ENCODE results near the gene SERPINA1. TPM values are rescaled to one million over a fixed set of nuclear protein-coding genes. Genes with fewer than 3 reads are reported as not detected.

Gene SERPINA1
- total RNA-seq, 1 donor from 2014 or later: 4.4 TPM

DNA sequence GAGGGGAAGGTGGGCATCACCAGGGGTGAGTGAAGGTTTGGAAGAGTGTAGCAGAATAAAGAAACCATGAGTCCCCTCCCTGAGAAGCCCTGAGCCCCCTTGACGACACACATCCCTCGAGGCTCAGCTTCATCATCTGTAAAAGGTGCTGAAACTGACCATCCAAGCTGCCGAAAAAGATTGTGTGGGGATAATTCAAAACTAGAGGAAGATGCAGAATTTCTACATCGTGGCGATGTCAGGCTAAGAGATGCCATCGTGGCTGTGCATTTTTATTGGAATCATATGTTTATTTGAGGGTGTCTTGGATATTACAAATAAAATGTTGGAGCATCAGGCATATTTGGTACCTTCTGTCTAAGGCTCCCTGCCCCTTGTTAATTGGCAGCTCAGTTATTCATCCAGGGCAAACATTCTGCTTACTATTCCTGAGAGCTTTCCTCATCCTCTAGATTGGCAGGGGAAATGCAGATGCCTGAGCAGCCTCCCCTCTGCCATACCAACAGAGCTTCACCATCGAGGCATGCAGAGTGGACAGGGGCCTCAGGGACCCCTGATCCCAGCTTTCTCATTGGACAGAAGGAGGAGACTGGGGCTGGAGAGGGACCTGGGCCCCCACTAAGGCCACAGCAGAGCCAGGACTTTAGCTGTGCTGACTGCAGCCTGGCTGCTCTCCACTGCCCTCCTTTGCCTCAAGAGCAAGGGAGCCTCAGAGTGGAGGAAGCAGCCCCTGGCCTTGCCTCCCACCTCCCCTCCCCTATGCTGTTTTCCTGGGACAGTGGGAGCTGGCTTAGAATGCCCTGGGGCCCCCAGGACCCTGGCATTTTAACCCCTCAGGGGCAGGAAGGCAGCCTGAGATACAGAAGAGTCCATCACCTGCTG, 7.0 kb downstream of the SERPINA1 start:
- intact Hi-C loops (cut with micrococcal nuclease): no loop called here
- H3K27ac ChIP-seq (replicated peaks): no peak overlapping the region
- peaks cover 54% of the 10 kb centered on the region for H3K27me3 ChIP-seq (ENCODE audit: low read depth)
- TF ChIP-seq, protein P1, sequence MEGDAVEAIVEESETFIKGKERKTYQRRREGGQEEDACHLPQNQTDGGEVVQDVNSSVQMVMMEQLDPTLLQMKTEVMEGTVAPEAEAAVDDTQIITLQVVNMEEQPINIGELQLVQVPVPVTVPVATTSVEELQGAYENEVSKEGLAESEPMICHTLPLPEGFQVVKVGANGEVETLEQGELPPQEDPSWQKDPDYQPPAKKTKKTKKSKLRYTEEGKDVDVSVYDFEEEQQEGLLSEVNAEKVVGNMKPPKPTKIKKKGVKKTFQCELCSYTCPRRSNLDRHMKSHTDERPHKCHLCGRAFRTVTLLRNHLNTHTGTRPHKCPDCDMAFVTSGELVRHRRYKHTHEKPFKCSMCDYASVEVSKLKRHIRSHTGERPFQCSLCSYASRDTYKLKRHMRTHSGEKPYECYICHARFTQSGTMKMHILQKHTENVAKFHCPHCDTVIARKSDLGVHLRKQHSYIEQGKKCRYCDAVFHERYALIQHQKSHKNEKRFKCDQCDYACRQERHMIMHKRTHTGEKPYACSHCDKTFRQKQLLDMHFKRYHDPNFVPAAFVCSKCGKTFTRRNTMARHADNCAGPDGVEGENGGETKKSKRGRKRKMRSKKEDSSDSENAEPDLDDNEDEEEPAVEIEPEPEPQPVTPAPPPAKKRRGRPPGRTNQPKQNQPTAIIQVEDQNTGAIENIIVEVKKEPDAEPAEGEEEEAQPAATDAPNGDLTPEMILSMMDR (IDR thresholded peaks at IDR 0.05; ENCODE audit: borderline replicate concordance): no peak
- no peak for DNase-seq
- H3K9me3 ChIP-seq (replicated peaks): no peaks in the 10 kb centered on the region
- no peaks in the 10 kb centered on the region for H3K4me1 ChIP-seq
- no peak overlapping the region for H3K4me3 ChIP-seq
- H3K36me3 ChIP-seq: no peaks in the 10 kb centered on the region

DNA sequence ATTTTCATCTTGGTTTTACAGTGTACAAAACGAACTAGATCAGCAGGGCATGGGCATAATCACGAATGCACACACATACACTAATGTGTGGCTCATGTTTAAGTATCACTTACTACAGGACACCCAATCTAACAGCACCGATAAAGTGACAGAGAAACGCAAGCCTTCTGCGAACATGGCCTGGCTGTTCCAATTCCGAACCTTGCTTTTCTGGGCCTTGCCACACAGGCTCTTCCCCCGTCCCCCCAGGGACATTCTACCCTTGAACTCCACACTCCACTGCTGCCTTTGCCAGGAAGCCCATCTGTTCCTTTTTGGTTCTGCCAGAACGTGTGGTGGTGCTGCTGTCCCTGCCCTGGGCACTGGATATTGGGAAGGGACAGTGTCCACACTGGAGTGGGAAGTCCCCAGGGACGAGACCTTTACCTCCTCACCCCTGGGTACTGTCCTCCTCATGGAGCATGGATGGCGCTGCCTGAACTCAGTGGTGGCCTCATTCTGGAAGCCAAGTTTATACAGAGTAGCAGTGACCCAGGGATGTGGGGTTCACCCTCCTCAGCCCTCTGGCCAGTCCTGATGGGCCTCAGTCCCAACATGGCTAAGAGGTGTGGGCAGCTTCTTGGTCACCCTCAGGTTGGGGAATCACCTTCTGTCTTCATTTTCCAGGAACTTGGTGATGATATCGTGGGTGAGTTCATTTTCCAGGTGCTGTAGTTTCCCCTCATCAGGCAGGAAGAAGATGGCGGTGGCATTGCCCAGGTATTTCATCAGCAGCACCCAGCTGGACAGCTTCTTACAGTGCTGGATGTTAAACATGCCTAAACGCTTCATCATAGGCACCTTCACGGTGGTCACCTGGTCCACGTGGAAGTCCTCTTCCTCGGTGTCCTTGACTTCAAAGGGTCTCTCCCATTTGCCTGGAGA, 7.9 kb downstream of the SERPINA1 start:
- peaks cover 61% of the 10 kb centered on the region for H3K27me3 ChIP-seq (ENCODE audit: low read depth)
- H3K4me1 ChIP-seq: no peaks in the 10 kb centered on the region
- TF ChIP-seq, protein P1 (IDR thresholded peaks at IDR 0.05; ENCODE audit: borderline replicate concordance): no peak
- intact Hi-C loops (cut with micrococcal nuclease): no loop called here
- no peak for DNase-seq
- H3K9me3 ChIP-seq (replicated peaks): no peaks in the 10 kb centered on the region
- no peak overlapping the region for H3K4me3 ChIP-seq
- H3K36me3 ChIP-seq: no peaks in the 10 kb centered on the region
- no peak overlapping the region for H3K27ac ChIP-seq (replicated peaks)

DNA sequence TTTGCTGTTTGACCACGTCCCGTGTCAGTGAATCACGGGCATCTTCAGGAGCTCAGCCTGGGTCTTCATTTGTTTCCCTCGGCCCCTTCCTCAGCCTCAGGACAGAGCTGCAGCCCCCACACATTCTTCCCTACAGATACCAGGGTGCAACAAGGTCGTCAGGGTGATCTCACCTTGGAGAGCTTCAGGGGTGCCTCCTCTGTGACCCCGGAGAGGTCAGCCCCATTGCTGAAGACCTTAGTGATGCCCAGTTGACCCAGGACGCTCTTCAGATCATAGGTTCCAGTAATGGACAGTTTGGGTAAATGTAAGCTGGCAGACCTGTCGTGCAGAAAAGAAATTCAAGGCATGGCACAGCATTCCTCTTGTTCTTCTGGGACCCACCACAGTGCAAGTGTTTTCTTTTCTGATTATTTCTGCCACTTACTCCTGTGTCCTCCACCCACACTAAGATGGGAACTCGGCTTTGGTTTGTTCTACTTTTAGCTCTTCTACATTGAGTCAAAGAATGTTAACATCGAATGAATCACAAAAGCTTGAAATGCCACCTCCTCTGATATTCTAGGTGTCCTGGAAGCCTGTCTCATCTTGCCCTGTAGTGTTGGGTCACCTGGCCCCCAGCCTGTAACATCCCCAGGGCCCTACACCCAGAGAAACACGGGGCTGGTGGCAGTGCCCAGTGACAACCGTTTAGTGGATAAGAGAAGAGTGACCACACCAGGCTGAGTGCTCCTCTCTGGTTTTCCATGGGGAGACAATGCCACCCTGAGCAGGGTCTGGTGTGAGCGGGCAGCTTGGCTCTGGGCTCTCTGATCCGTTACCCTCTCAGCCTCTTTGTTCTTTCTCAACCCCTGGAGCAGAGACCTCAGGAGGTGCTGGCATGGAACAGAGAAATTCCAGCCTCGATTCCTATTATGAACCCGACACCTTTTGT, 8.8 kb downstream of the SERPINA1 start:
- no peak for DNase-seq
- Histone ChIP-seq H3K9me3 (replicated peaks) (no peaks in the 10 kb centered on the region), H3K36me3 (no peaks in the 10 kb centered on the region), H3K4me3 (no peak overlapping the region), H3K4me1 (no peaks in the 10 kb centered on the region), H3K27ac (replicated peaks) (no peak overlapping the region), H3K27me3 (ENCODE audit: low read depth) (peaks cover 61% of the 10 kb centered on the region)
- TF ChIP-seq, protein P1 (IDR thresholded peaks at IDR 0.05; ENCODE audit: borderline replicate concordance): no peak
- intact Hi-C loops (cut with micrococcal nuclease): no loop called here

DNA sequence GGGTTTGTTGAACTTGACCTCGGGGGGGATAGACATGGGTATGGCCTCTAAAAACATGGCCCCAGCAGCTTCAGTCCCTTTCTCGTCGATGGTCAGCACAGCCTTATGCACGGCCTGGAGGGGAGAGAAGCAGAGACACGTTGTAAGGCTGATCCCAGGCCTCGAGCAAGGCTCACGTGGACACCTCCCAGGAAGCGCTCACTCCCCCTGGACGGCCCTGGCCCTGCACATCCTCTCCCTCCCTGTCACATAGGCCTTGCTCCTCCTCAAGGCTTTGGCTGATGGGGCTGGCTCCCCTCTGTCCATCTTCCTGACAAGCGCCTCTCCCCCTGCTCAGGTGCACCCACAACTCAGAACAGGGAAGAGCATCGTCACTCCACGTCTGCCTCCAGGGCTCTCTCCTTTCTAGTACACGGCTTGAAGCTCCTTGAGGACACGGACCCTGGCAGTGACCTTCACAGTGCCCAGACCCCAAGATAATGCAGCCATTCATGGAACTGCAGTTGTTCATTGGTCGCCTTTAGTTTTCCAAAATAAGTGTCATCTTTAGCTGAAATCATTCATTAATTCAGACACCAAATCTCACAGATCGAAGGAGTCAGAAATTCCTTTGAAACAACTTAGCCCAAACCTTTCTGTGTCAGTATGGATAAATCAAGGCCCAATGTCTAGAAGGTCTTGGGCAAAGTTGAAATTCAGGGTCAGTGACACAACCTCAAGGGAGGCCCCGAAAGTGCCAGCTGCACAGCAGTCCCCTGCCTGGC, 9.7 kb downstream of the SERPINA1 start:
- no peak overlapping the region for H3K27ac ChIP-seq (replicated peaks)
- no peaks in the 10 kb centered on the region for H3K9me3 ChIP-seq (replicated peaks)
- no peaks in the 10 kb centered on the region for H3K4me1 ChIP-seq
- intact Hi-C loops (cut with micrococcal nuclease): no loop called here
- no peak overlapping the region for H3K4me3 ChIP-seq
- TF ChIP-seq, protein P1 (IDR thresholded peaks at IDR 0.05; ENCODE audit: borderline replicate concordance): no peak
- no peaks in the 10 kb centered on the region for H3K36me3 ChIP-seq
- peaks cover 62% of the 10 kb centered on the region for H3K27me3 ChIP-seq (ENCODE audit: low read depth)
- DNase-seq: no peak

All from left ventricle myocardium inferior (tissue), 1 donor.